Smooth muscle cell of the brain vasculature (primary cell): Measurements from ENCODE around the gene GDPD5.

Experiments
- DNase-seq: peaks from one replicate; pipeline ENCODE4 v3.0.0-alpha.2; 2012; ENCODE audit warnings: low read depth, low spot score

The GDPD5 gene

GRCh38 chr11:75492181-75492820 is 33.4 kb downstream of the GDPD5 start:
- DNase-seq: no peak

DNA sequence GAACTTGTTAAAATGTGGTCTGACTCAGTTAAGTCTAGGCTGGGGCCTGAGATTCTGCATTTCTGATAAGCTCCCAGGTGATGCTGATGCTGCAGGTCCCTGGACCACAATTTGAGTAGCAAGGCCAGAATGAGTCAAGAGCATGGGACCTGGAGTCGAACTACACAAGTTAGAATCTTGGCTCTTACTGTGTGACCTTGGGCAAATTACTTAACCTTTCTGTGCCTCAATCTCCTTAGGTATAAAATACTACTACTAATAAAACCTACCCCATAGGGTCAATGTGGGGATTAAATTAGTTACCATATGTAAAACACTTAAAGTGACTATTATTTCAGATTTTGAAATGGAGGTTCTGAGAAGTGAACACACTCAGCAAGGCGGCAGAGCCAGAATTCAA is 34.3 kb downstream of the GDPD5 start:
- DNase-seq: no peak

DNA sequence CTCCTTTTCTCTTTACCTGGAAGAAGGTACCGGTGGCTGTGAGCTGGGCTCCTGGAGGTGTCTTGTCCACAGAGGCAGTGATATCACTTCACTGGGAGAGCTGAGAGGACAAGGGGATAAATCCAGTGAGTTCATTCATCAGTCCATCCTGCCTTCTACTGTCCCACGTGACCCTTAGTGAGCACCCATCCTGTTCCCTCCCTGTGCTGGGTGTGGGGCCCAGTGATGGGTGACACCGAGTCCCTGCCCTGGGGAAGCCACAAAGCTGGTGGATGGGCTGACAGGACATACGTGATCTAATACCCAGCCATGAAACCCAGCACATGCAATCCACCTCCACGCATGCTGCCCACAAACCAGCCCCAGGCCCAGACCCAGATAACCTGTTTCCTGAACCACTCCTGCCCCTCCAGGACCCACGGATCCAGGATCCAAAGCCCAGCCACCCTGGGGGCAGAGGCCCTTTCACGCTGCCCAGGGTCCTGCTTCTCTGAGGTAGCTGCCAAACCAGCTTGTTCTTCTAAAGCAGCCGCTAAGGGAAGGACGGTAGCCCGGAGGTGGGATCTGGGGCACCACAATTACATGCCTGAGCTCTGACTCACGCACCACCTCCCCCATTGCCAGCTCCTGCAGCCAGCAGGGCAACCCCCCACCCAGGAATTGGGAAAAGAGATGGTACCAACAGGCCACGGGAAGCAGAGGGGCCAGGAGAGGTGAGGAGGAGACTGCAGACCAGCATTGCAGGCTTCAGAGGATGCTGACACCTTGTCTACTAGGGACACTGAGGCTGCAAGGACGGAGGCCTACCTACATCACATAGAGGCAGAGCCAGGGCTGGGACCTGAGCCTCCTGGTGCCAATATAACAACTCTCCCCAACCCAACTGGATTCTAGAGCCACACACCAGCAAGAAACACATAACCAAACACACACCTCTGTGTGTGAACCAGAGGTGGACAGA is 35.2 kb downstream of the GDPD5 start:
- no peak for DNase-seq

DNA sequence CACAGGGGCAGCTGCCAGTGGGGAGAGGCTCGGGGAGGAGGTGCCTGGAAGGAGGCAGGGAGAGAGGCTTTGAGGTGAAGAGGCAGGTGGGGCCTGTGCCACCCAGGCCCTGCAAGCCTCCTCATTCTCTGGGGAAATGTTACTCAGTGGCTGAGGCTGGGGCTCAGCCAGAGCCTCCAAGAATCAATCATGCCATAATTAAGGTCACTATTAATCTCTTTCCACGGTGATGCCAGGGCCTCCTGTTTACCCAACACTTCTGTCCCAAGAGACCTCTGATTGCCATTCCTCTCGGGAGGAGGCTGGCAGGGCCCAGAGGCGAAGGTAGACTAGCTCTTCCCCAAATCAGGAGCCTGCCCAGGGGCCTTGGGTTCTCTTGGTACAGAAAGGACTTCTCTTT is 38.4 kb downstream of the GDPD5 start:
- DNase-seq: no peak

DNA sequence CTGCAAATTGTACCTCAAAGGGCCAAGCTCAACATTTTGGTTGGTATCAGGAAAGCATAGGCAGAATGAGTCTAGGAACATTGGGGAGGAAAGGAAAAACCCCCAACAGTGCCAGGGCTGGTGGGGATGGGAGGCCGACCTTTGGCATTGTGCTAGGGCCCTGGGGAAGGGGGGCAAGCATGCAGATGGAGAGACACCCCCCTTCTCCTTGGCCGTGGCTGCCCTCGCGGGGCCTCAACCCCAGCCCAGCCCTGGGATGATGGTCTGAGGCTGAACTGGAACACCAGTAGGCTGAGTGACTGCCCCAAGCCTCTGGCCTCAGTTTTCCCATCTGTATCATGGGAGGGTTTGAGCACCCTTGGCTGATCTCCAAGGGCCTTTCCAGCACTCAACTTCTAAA is 40.0 kb downstream of the GDPD5 start:
- DNase-seq: no peak

DNA sequence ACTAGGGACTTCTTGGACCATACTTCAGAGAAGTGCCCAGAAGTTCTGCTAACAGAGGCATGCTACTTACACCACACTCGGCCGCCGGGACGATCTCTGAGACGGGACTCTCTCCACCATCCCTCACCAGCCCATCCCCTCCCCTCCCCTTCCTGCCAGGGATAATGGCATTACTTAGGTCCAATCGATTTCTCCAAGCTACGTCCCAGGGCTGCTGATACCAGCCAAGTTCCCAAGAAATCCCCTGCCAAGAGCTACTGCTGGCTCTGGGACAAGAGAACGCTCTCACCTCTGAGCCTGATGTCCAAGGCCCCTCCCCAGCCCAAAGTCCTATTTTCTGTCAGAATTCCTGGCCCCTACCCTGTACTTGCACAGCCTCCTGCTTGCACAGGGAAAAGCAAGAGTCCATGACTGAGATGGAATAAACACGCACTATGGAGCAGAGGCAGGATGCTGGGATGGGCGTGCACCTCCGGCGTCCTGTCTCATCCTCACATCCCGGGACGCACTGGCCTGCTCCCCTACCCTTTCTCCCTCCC is 42.7 kb downstream of the GDPD5 start:
- DNase-seq: no peak

DNA sequence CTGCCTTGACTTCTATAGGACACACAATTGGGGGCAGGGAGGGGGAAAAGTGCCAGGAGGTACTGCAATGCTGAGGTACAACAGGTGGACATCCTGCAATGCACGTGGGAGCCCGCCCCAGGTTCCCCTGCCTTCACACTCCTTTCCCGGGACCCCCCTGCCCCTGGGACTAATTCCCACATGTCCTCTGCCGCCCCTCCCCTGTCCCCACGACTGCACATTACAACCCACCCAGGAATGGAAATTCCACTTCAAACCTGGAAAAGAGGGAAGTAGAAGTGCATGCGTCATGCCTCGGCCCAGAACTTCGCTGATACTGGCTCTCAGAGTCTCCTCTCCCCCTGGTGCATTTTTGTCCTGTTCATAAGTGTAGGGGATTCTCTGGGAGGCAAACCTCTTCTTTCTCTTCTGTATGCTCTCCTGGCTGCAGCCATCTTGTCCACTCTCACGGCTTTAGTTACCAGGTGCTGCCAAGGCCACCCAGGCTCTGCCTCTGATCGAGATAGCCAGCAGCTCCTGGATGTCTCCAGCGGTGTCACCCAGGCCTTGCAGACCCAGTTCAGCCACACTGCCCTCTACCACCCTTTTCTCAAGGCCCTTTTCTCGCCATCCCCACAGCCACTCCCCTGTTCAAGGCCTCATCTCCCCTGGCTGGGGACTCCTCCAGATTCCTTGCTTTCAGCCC is 43.7 kb downstream of the GDPD5 start:
- DNase-seq: no peak

GRCh38 chr11:75481223-75481921 is 44.4 kb downstream of the GDPD5 start:
- no peak for DNase-seq

GRCh38 chr11:75480185-75481175 is 45.3 kb downstream of the GDPD5 start:
- DNase-seq: no peak

DNA sequence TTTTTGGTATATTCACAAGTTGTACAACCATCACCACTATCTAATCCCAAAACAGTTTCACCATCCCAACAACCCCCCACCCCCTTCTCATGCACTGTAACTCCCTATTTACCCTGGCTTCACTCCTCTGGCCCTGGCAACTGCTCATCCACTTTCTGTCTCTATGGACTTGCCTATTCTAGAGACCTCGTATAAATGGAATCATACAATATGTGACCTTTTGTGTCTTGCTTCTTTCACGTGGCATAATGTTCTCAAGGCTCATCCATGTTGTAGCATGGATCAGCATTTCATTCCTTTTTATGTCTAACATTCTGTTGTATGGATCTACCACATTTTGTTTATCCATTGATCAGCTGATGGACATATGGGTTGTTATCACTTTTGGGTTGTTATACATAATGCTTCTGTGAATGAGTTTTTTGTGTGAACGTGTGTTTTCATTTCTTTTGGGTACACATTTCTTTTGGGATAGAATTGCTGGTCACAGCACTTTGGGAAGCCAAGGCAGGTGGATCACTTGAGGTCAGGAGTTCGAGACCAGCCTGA is 46.1 kb downstream of the GDPD5 start:
- DNase-seq: no peak

GRCh38 chr11:75478783-75479596 is 46.8 kb downstream of the GDPD5 start:
- DNase-seq: no peak

GRCh38 chr11:75477614-75477935 is 48.2 kb downstream of the GDPD5 start:
- DNase-seq: no peak

- no peak for DNase-seq
Measured at GRCh38 chr11:75476739-75477613, 48.8 kb downstream of the GDPD5 start.

DNA sequence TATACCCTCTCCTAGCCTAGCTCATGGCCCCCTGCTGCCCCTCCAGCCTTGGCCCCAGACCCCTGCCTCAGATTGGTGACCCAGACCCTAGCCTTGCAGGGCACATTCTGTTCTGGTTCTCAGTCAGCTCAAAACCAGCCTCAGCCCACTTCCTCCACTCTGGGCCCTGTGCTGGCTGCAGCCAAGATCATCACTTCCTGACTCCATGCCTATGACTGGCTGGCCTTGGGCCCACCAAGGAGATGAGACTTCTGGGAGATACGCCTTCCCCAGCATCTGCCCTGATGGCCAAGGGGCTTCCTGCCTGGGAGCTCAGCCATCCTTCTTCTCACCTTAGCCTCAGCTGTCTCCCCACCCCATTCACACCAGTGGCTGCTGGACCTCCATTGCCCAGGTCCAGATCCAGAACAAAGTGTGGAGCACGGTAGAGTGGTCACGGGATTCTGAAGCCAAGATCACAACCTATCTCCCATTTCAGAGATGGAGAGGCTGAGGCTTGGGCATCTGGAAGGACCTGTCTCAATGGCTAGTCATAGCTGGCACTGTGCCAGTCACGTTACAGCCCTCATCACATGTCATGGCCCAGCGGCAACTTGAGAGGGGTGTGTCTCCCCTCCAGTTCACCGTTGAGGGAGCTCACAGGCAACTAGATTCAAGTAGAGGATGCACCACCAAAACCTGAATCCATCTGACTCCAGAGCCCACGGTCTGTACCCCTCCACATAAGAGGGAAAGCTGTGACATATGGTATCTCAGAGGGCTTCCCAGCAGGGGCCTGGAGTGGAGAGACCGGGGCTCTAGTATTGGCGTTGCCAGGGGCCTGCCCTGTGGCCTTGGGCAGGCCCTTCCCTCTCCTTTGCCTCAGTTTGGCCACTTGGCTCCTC is 49.7 kb downstream of the GDPD5 start:
- no peak for DNase-seq

DNA sequence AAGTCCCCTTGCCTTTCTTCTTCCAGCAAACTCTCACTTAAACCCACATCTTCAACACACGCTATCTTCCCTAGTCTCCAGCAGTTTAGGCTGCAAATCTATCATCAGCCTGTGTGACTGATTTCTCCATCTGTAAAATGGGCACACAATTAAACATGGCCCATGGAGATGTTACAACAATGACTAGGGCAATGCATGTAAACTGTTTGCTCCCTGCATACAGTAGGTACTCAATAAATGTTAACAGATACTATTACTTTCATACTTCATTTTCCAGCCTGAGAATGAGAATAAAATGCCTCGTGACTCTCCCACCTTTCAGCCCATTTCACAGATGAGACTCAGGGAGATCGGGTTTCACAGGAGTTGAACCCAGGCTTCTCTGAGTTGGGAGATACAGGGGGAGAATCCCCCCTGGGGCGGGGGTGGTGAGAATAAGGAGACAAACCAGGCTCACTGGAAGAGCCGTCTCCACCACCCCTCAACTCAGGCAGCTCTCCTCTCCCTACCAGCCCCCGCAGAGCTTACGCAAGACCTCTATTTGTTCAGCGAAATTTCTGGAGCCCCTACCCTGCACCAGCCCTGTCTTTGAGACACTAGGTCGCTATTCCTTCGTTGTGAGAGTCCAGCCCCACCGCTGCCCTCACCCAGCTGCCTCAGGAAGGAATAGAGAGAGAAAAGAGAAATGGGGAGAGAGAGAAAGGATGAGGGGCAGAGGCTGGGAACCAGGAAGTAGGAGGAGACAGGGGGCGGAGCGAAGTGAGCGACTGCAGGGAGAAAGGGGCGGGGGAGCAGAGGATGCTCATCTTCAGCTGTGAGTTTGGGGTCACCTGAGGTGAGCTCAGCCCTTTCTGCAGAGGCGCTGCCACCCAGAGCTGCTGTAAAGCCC is 50.6 kb downstream of the GDPD5 start:
- DNase-seq: no peak

GRCh38 chr11:75474240-75474639 is 51.5 kb downstream of the GDPD5 start:
- DNase-seq: no peak
